ENCODE measurements around the gene PHF24. TPM values are rescaled to one million over a fixed set of nuclear protein-coding genes. Genes with fewer than 3 reads are reported as not detected.
"Not testable (repeated sequence)": the region's sequence is repeated elsewhere in the genome, so short reads cannot be mapped to it uniquely, and the experiment has no call there.

Gene PHF24
- 1 to 10 TPM in 1 of 4 donors, under 1 TPM in 3; 0.21 to 1.2 (median 0.63) TPM for total RNA-seq

DNA sequence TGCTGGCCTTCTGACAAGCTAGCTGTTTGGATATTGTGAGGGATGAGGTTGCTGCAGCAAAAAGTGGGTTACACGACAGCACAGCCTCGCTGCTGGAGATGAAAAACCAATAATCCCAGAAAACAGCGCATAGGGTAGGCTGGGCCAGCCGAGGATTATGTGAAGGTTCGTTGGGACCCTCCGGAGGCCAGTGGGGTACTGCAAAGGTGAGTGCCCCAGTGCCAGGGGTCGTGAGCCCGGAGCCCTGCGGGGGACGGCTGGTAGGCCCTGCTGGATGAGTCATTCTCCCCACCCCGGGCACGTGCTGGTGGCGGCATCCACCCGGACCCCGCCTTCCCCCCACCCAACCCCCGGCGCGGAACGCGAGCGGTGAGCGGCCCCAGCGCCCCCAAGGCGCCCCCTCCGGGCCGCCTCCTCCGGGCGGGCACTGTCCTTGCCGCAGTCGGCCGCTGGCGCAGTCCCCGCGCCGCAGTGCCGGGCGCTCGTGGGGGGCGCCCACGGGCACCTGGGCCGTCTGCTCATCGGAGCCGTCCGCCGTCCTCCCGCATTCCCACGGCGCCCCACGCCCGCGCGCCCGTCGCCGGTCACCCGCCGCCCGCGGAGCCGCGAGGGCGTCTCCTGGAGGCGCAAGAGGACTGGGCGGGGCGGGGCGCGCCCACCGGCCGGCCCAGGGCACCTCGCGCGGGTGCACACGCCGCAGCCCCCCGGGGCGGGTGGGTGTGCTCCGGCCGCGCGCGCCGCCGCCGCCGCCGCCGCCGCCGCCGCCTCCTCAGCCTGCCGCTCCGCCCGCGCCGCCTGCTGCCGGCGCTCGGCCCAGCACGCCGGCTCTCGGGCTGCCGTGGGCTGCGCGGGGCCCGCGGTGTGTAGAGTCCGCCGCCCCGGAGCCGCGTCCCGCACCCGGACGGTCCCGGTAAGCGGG, at the start of gene PHF24:
PHF24 (plus strand) TSS at position 794 of the 919 bp plus-strand sequence. CDS start 13,014 bp downstream, outside the sequence.
- 2 to 3% methylated on average over 24 to 29 of the region's 116 CpGs for WGBS, 2 donors
- H3K36me3 ChIP-seq: no peaks in the 10 kb centered on the region
- H3K27ac ChIP-seq: no peak within 1 kb of the TSS
- peak within 1 kb of the TSS in 3 of 4 donors; percentile 25 to 57 (median 26) for H3K4me3 ChIP-seq
- no peak for TF ChIP-seq EP300 (IDR thresholded peaks at IDR 0.05)
- TF ChIP-seq, protein P1, sequence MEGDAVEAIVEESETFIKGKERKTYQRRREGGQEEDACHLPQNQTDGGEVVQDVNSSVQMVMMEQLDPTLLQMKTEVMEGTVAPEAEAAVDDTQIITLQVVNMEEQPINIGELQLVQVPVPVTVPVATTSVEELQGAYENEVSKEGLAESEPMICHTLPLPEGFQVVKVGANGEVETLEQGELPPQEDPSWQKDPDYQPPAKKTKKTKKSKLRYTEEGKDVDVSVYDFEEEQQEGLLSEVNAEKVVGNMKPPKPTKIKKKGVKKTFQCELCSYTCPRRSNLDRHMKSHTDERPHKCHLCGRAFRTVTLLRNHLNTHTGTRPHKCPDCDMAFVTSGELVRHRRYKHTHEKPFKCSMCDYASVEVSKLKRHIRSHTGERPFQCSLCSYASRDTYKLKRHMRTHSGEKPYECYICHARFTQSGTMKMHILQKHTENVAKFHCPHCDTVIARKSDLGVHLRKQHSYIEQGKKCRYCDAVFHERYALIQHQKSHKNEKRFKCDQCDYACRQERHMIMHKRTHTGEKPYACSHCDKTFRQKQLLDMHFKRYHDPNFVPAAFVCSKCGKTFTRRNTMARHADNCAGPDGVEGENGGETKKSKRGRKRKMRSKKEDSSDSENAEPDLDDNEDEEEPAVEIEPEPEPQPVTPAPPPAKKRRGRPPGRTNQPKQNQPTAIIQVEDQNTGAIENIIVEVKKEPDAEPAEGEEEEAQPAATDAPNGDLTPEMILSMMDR (IDR thresholded peaks at IDR 0.05): no peak
- TF ChIP-seq POLR2A (IDR thresholded peaks at IDR 0.05): no peak
- DNase-seq (ENCODE audit: low spot score in 2 of 2): no peak
- H3K4me1 ChIP-seq: peaks cover 0 to 11% (median 4%) of the 10 kb centered on the region in 4 donors
- H3K9me3 ChIP-seq: no peaks in the 10 kb centered on the region
- H3K27me3 ChIP-seq: peaks cover 0 to 38% of the 10 kb centered on the region in 2 donors

GRCh38 chr9:34927061-34927460, 31.0 kb upstream of the PHF24 start:
- no peaks in the 10 kb centered on the region for H3K4me1 ChIP-seq
- no peak for DNase-seq (ENCODE audit: low spot score in 2 of 2)
- H3K27ac ChIP-seq: no peak overlapping the region
- 35 to 57% methylated on average over 2 of the region's 4 CpGs for WGBS, 2 donors
- peaks cover 0 to 21% (median 0%) of the 10 kb centered on the region in 4 donors for H3K9me3 ChIP-seq
- peaks cover 0 to 3% of the 10 kb centered on the region in 2 donors for H3K27me3 ChIP-seq
- H3K36me3 ChIP-seq: no peaks in the 10 kb centered on the region
- no peak overlapping the region for H3K4me3 ChIP-seq
- TF ChIP-seq, protein P1 (IDR thresholded peaks at IDR 0.05): no peak
- TF ChIP-seq POLR2A (IDR thresholded peaks at IDR 0.05): no peak
- no peak for TF ChIP-seq EP300 (IDR thresholded peaks at IDR 0.05)

DNA sequence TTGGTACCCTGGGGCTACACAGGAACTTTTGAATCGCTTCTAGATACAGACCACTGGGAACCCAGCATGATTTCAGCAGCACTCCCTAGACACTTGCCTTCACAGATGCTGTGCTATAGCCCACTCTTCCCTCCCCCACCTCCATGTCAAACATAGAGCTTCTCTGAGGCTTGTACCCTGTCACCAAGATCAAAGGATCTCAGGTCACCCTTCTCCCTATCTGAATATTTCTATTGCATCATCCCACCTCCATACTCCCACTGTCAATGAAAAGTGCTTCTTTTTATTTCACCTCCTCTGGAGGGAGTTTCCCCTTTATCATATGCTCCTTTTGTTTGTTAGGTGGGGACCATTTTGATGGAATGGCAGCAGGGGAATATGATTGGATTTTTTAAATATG, 29.2 kb upstream of the PHF24 start:
- Histone ChIP-seq H3K4me3 (no peak overlapping the region), H3K27me3 (peaks cover 0 to 3% of the 10 kb centered on the region in 2 donors), H3K27ac (no peak overlapping the region), H3K9me3 (peaks cover 0 to 21% (median 0%) of the 10 kb centered on the region in 4 donors), H3K4me1 (no peaks in the 10 kb centered on the region), H3K36me3 (no peaks in the 10 kb centered on the region)
- no peak for DNase-seq (ENCODE audit: low spot score in 2 of 2)
- TF ChIP-seq POLR2A (IDR thresholded peaks at IDR 0.05) (no peak), EP300 (IDR thresholded peaks at IDR 0.05) (no peak)
- TF ChIP-seq, protein P1 (IDR thresholded peaks at IDR 0.05): no peak
- 75 to 86% methylated on average over 1 of the region's 1 CpG for WGBS, 2 donors

DNA sequence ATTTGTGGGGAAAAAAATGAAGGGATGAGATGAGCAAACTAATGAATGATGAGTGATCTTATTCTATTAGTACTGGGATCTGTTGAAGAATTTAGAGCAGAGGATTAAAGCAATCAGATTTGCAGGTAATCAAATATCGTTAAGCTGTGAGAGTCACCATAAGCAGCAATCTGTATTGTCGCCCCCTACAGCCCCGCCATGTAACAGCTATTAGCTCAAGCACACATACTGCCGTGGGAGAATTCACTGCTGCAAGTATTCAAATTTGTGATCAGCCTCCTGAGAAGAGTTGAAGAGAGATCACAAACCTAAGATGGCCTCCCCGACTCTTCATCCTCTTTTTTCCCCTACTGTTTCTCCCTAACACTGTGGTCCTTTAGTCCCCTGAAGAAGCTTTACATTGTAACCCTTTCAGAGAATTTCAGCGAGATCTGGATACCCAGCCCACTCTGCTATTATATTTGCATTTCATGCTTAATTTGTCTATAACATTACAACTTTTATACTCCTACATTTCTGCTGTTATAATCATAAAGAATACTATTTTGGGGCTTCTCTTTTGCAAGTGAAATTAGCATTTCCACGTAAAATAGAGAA, 28.5 kb upstream of the PHF24 start:
- WGBS, 2 donors: 27 to 30% methylated on average over 7 of the region's 7 CpGs
- H3K4me3 ChIP-seq: no peak overlapping the region
- no peaks in the 10 kb centered on the region for H3K4me1 ChIP-seq
- no peaks in the 10 kb centered on the region for H3K36me3 ChIP-seq
- no peak overlapping the region for H3K27ac ChIP-seq
- DNase-seq (ENCODE audit: low spot score in 2 of 2): no peak
- peaks cover 0 to 16% (median 0%) of the 10 kb centered on the region in 4 donors for H3K9me3 ChIP-seq
- TF ChIP-seq, protein P1 (IDR thresholded peaks at IDR 0.05): peak in 4 of 5 experiments; percentile 21 to 44 (median 34)
- TF ChIP-seq EP300 (IDR thresholded peaks at IDR 0.05) (no peak), POLR2A (IDR thresholded peaks at IDR 0.05) (no peak)
- H3K27me3 ChIP-seq: peaks cover 0 to 3% of the 10 kb centered on the region in 2 donors

- not testable (repeated sequence) for H3K36me3 ChIP-seq; H3K4me3 ChIP-seq; H3K9me3 ChIP-seq; DNase-seq (ENCODE audit: low spot score in 2 of 2); H3K27me3 ChIP-seq; H3K4me1 ChIP-seq; H3K27ac ChIP-seq
Observed at GRCh38 chr9:34939989-34940388, 18.1 kb upstream of the PHF24 start.

Measured in tibial nerve (tissue), 4 donors.